ENCODE measurements around the gene PSMD14. TPM values are rescaled to one million over a fixed set of nuclear protein-coding genes. Genes with fewer than 3 reads are reported as not detected.
A peak's percentile ranks its signal among the peaks of the same experiment; 100 is the strongest.

PSMD14 gene
- total and polyA plus RNA-seq, 2 of the 13 experiments (the other 11 are each of a cell fraction or from before 2014, with no cell fraction given) = 60.6 to 149 TPM

GRCh38 chr2:161419638-161420190 lies 111.5 kb downstream of the PSMD14 start:
- Histone ChIP-seq H3K4me2 (ENCODE audit: low read depth, low read length) (no peak overlapping the region), H3K27ac (ENCODE audit: extremely low read length, insufficient read depth, low read length) (no peak overlapping the region), H3K9ac (ENCODE audit: insufficient read depth, low read depth, low read length) (no peak overlapping the region), H2AFZ (ENCODE audit: low read length) (no peak overlapping the region), H3K4me3 (replicated peaks in 1 of 3; ENCODE audit: insufficient read depth in 1 of 3, low read depth in 2 of 3, low read length in 3 of 3) (no peak overlapping the region), H3K36me3 (replicated peaks in 1 of 2; ENCODE audit: control insufficient read depth in 1 of 2, insufficient read depth in 2 of 2, low read length in 2 of 2) (no peaks in the 10 kb centered on the region), H3K27me3 (ENCODE audit: control insufficient read depth in 1 of 2, insufficient read depth in 2 of 2, low read length in 2 of 2) (peaks cover 16 to 77% of the 10 kb centered on the region in 2 experiments), H3K9me3 (ENCODE audit: low read length) (no peaks in the 10 kb centered on the region), H4K20me1 (ENCODE audit: insufficient read depth, low read length) (no peaks in the 10 kb centered on the region), H3K79me2 (ENCODE audit: insufficient read depth, low read length) (no peaks in the 10 kb centered on the region), H3K4me1 (ENCODE audit: insufficient read depth, low read length) (peaks cover 36% of the 10 kb centered on the region)
- ChIA-PET CTCF (ENCODE audit: low intra/inter-chr PET ratio, low total read pairs) (no interaction called here), POLR2A (no interaction called here)
- intact Hi-C loops (cut with micrococcal nuclease; ENCODE audit: unreplicated experiment) (loop anchor here (5.0 kb wide), 1 partner anchor 112 kb away; the partner anchor contains the start of gene PSMD14), in situ Hi-C loops (cut with HindIII; ENCODE audit: extremely low pct_ligation_motif_present, low pct_unique_long_range_greater_than_20kb) (no loop called here)
- ATAC-seq (no peak), DNase-seq (ENCODE audit: low spot score) (no peak), FAIRE-seq (no peak)
- WGBS (ENCODE audit: low lambda C conversion rate) = 43% methylated on average over 3 of the region's 3 CpGs
- TF ChIP-seq ZNF558 (CRISPR knock-in tag; IDR thresholded peaks at IDR 0.05; ENCODE audit: borderline replicate concordance) (no peak), ZBTB7A (CRISPR knock-in tag; IDR thresholded peaks at IDR 0.05) (no peak), CBX2 (IDR thresholded peaks at IDR 0.05; ENCODE audit: low read depth, low read length) (peak; percentile 94), CBX2 (CRISPR knock-in tag; IDR thresholded peaks at IDR 0.05; ENCODE audit: low read depth) (no peak)
- no TSS peak for BruUV-seq (replicated peaks)

GRCh38 chr2:161420406-161421074 lies 112.3 kb downstream of the PSMD14 start:
- H3K27me3 ChIP-seq (ENCODE audit: control insufficient read depth in 1 of 2, insufficient read depth in 2 of 2, low read length in 2 of 2) = peaks cover 14 to 69% of the 10 kb centered on the region in 2 experiments
- intact Hi-C loops (cut with micrococcal nuclease; ENCODE audit: unreplicated experiment) = no loop called here
- no peaks in the 10 kb centered on the region for H3K36me3 ChIP-seq (replicated peaks in 1 of 2; ENCODE audit: control insufficient read depth in 1 of 2, insufficient read depth in 2 of 2, low read length in 2 of 2)
- H3K4me2 ChIP-seq (ENCODE audit: low read depth, low read length) = no peak overlapping the region
- ATAC-seq (no peak), DNase-seq (ENCODE audit: low spot score) (no peak), FAIRE-seq (no peak)
- 35% methylated on average over 11 of the region's 11 CpGs for WGBS (ENCODE audit: low lambda C conversion rate)
- H3K4me1 ChIP-seq (ENCODE audit: insufficient read depth, low read length) = peaks cover 28% of the 10 kb centered on the region
- no peak overlapping the region for H3K27ac ChIP-seq (ENCODE audit: extremely low read length, insufficient read depth, low read length)
- no peaks in the 10 kb centered on the region for H3K79me2 ChIP-seq (ENCODE audit: insufficient read depth, low read length)
- no peak overlapping the region for H3K9ac ChIP-seq (ENCODE audit: insufficient read depth, low read depth, low read length)
- POLR2A ChIA-PET = no interaction called here
- in situ Hi-C loops (cut with HindIII; ENCODE audit: extremely low pct_ligation_motif_present, low pct_unique_long_range_greater_than_20kb) = no loop called here
- CTCF ChIA-PET (ENCODE audit: low intra/inter-chr PET ratio, low total read pairs) = no interaction called here
- no peak overlapping the region for H3K4me3 ChIP-seq (replicated peaks in 1 of 3; ENCODE audit: insufficient read depth in 1 of 3, low read depth in 2 of 3, low read length in 3 of 3)
- H4K20me1 ChIP-seq (ENCODE audit: insufficient read depth, low read length) = no peaks in the 10 kb centered on the region
- H2AFZ ChIP-seq (ENCODE audit: low read length) = no peak overlapping the region
- no TSS peak for BruUV-seq (replicated peaks)
- no peaks in the 10 kb centered on the region for H3K9me3 ChIP-seq (ENCODE audit: low read length)
- TF ChIP-seq PAWR (CRISPR knock-in tag; IDR thresholded peaks at IDR 0.05; ENCODE audit: borderline replicate concordance) (no peak), ZSCAN9 (CRISPR knock-in tag; IDR thresholded peaks at IDR 0.05; ENCODE audit: borderline replicate concordance) (no peak), ZNF605 (CRISPR knock-in tag; IDR thresholded peaks at IDR 0.05) (no peak), MBNL3 (CRISPR knock-in tag; conservative IDR thresholded peaks at IDR 0.05) (no peak)

Measured in HepG2 (cell line).